Fibroblast of skin of left quadriceps (primary cell): ENCODE measurements around the gene GNG3.
"Not testable (repeated sequence)": the region's sequence is repeated elsewhere in the genome, so short reads cannot be mapped to it uniquely, and the experiment has no call there.

ENCODE experiments used
- DNase-seq, 2 experiments: peaks; one replicate each; pipeline ENCODE4 v3.0.0-alpha.2; 2013; ENCODE audit warnings: low read depth in 2 of 2

Gene GNG3

DNA sequence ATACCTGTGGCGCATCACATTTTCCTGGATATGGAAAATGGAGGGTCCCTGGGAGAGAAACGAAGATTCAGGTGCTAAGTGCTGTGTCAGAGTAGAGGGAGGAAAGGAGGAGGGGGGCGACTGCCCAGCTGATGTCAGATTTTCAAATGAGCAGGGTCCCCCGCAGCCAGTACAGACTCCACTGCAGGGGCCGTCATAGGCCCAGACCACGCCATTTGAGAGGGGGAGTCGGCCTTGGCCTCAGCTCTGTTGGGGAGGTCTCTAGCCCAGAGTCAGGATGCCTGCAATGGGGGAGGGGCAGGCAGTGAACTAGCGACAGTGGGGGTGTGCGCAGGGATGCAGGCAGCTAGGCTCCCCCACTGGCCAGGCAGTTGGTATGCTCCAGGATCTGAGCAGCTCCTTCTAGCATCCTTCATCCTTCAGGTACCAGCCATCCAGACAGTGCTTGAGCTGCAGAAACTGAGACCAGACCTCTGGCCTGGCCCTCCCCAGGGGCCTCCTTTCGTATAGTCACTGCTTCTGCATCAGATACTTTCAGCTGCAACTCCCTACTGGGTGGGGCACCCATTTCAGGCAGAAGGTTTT, at the start of gene GNG3, which contains the start of gene BSCL2:
GNG3 (plus strand) TSS at position 400 of the 585 bp plus-strand sequence. CDS start 620 bp downstream, outside the sequence.
BSCL2 (minus strand) TSS at position 148 of the 585 bp plus-strand sequence. CDS start 229 bp downstream, outside the sequence.
- DNase-seq: no peak

DNA sequence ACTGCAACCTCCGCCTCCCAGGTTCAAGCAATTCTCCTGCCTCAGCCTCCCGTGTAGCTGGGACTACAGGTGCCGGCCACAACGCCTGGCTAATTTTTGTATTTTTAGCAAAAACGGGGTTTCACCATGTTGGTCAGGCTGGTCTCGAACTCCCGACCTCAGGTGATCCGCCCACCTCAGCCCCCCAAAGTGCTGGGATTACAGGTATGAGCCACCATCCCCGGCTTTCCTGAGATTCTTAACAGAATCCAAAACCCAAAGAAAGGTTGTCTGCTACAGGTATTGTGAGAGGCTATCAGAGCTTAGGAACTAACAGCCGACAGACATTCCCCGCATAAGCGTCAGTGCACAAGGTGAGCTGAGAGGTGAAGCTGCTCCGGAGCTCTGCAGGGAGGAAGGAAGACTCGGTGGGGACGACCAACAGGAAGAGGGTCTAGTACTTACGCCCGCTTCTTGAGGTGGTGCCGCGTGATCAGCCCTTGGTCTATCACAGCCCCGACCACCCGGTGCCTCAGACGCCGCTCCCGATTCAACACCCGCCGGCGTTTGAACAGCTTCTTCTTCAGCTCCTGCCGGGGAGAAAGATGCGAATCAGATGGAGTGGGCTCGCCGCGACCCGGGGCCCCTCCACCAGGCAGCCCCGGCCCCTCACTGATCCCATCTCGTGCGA, 42.9 kb upstream of the GNG3 start:
- no peak for DNase-seq

DNA sequence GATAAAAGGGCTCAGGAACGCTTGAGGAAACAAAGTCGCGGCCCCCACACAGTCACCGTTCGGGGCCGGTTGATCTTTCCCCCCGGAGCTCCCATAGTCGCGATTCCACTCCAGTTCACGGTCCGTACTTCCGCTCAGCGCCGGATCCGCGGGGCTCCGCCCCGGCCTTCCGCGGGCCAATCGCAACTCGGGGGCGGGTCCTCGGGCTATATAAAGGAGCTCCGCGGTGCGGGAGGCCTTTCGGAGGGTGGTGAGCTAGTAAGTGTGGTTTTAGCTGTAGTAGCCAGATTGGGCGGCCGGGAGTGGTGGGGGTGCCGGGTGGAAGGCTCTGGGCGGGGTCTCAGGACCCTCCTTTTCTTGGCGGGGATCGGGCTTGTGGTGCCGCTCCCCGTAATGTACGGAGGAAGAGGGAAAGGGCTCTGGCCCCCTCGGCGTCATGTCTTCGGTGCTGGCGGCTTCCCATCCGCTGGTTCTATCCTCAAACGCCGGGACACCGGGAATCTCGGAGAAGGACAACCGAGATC, 42.3 kb upstream of the GNG3 start, which contains the start of the genes C11orf98 and CSKMT:
C11orf98 (minus strand) TSS at position 136 of the 524 bp plus-strand sequence; CDS start at position 95, 41 bp downstream.
CSKMT (plus strand) TSS at position 238 of the 524 bp plus-strand sequence. CDS start 568 bp downstream, outside the sequence.
- peak; percentile 85 to 87 for DNase-seq

DNA sequence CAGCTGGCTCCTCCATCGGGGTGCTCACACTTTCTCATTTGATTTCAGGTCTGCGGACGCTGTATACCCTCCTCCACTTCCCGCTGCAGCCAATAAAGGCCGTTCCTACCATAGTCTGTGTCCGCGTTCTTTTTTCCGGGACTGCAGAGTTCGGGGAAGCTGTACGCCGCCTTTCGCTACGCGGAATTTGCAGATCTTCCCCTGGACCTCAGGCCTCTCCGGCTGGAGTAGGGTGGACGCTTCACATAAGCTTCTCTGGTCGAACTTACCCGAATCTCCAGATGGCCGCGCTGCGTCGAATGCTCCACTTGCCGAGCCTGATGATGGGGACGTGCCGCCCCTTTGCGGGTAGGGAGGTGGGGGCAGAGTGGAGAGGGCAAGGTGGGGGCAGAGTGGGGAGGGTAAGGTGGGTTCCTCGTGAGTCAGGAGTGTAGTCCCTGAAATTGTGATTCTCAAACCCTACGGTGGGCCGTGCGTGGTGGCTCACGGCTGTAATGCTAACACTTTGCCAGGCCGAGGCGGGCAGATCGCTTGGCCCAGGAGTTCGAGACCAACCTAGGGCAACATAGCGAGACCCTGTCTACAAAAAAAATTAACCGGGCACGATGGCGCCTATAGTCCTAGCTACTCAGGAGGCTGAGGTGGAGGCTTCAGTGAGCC, 41.7 kb upstream of the GNG3 start:
- DNase-seq: no peak

DNA sequence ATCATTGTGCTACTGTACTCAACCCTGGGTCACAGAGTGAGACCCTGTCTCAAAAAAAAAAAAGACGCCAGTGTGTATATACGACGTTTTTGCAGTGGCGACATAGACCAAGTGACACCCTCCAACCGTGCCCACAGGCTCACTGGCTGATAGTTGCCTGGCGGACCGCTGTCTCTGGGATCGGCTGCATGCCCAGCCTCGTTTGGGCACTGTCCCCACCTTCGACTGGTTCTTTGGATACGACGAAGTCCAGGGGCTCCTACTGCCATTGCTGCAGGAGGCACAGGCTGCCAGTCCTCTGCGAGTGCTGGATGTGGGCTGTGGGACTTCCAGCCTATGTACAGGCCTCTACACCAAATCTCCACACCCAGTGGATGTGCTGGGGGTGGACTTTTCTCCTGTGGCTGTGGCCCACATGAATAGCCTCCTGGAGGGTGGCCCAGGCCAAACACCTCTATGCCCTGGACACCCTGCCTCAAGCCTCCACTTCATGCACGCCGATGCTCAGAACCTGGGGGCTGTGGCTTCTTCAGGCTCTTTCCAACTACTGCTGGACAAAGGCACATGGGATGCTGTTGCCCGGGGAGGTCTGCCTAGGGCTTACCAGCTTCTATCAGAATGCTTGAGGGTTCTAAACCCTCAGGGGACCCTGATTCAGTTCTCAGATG, 41.1 kb upstream of the GNG3 start:
- no peak for DNase-seq

DNA sequence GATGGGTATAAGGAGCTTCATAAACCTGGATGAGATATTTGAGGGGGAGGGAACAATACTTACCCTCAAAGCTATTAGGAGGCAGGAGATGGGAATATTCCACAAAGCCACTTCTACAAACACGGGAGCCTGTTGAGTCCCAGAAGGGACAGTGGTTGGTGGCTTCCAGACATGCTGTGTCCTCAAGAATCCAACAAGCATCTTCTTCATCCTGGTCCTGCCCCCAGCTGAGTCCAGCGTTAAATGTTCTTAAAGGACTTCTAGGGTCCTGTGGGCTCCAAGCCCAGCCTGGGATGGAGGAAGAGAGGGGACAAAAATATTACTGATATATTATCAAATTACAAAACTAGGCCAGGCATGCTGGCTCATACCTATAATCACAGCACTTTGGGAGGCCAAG, 40.0 kb upstream of the GNG3 start:
- DNase-seq: no peak

DNA sequence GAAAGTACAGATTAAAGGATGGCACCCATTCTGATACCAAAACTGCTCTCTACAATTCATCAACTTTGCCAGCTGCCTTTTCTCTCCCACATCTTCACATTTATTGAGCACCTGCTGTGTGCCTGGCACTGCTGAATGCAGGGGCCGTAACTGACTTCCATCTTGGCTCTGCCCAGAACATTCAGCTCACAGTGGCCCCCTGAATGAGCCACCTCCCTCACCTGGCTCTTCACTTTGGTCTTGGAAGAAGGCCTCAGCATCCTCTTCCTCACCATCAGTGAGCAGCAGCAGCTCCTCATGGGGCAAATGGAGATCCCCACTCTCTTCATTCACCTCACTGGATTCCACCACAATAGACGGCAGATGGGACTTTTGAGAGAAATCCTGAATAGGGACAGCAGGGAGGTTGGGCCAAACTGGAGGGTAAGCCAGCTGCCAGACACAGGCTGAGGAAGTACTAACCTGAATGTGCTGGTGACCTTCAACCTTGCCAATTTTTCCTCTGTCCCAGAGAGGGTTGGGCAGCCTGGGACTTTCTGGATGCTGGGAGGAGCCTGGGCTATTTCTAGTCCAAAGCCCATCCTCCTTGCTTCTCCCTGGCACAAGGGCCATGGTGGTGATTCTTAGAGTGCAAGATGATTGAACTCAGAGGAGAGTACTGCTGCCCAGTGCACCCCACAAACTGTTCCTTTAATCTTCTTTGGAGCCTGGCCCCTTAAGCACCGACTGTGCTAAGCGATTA, 37.9 kb upstream of the GNG3 start:
- DNase-seq: no peak

DNA sequence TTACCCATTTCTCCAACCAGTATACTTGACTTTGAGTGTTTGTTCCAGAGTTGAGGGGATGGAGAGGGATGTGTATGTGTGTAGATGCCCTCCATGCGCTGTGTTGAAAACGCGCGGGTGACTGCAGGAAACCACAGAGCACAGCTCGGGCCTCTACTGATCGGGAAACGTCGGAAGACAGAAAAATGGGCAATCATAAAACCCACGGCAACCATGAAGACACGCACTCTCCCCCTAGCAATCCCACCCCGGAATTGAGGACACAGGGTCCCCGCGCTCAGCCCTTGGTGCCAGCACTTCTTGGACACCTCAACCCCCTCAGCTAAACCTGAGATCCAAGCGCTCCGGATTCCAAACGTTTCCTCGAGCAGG, 36.3 kb upstream of the GNG3 start:
- no peak for DNase-seq

DNA sequence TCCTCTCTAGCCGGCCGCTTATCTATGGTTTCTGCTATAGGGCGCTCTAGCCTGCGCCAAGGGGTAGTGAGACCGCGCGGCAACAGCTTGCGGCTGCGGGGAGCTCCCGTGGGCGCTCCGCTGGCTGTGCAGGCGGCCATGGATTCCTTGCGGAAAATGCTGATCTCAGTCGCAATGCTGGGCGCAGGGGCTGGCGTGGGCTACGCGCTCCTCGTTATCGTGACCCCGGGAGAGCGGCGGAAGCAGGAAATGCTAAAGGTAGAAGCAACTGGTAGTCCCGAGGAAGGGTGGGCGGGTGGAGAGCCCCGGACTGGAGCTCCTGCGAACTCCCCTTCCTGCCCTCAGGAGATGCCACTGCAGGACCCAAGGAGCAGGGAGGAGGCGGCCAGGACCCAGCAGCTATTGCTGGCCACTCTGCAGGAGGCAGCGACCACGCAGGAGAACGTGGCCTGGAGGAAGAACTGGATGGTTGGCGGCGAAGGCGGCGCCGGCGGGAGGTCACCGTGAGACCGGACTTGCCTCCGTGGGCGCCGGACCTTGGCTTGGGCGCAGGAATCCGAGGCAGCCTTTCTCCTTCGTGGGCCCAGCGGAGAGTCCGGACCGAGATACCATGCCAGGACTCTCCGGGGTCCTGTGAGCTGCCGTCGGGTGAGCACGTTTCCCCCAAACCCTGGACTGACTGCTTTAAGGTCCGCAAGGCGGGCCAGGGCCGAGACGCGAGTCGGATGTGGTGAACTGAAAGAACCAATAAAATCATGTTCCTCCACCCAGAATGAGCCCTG, 35.7 kb upstream of the GNG3 start, which contains the start of the genes LBHD1 and UQCC3:
LBHD1 (minus strand) TSS at position 660 of the 782 bp plus-strand sequence. CDS start 2,236 bp downstream, outside the sequence.
UQCC3 (plus strand) TSS at position 66 of the 782 bp plus-strand sequence; CDS start at position 139, 73 bp downstream.
- peak; percentile 69 to 74 for DNase-seq

DNA sequence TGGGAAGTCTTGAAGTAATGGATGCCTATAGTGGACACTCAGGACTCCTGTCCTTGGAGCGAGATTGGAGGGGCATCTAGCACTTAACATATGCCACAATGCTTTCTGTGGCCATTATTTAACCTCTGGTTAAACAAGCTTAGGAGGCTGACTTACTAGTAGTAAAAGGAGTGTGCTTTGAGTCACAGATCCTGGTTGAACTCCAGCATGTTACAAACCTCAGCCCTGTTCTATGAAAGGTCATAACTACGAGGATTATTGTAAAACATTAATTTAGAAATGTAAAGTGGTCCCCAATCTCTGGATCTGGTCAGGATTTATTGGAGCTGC, 34.3 kb upstream of the GNG3 start:
- DNase-seq: no peak

DNA sequence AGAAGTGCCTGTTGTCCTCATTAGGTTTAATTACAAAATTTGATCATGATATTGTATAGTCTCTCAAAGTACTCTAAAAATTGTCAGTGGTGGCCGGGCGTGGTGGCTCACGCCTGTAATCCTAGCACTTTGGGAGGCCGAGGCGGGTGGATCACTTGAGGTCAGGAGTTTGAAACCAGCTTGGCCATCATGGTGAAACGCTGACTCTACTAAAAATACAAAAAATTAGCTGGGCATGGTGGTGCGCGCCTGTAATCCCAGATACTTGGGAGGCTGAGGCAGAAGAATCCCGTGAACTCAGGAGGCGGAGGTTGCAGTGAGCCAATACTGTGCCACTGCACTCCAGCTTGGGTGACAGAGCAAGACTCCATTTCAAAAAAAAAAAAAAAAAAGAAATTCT, 32.1 kb upstream of the GNG3 start:
- not testable (repeated sequence) for DNase-seq

DNA sequence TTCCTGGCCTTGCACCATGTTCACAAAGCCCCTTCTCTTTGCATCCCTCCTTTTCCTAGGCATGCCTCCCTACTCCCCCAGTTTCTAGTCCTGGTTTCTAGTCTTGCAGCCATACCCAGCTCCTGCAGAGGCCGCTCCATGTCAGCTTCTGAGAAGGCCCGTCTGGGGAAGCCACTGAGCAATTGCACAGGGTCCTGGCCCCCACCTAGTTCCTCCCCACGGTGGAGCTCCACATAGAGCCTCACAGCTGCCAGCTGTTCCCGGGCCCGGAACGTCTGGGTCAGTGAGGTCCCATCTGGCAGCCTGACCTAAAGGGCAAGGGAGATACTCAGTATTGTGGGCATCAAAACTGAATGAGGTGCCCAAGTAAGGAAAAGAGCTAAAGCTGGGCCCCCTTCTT, 30.8 kb upstream of the GNG3 start:
- DNase-seq: no peak

DNA sequence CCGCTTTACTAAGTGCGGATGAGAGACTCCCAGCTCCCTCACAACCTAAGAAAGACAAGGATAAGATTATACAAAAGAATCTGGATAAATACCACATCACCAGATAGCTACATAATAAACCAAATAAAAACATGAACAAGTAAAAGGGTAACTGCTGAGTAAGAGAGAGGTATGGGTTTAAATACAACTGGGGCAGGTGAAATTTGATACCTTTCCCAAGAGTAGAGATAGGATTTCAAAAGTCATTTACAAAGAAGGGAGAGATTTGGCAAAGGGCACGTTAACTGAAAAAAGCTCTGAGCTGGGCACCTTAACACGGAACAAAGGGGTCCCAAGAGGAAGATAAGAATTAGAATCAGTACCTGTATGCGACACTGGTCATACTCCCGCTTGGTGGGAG, 30.3 kb upstream of the GNG3 start:
- no peak for DNase-seq

DNA sequence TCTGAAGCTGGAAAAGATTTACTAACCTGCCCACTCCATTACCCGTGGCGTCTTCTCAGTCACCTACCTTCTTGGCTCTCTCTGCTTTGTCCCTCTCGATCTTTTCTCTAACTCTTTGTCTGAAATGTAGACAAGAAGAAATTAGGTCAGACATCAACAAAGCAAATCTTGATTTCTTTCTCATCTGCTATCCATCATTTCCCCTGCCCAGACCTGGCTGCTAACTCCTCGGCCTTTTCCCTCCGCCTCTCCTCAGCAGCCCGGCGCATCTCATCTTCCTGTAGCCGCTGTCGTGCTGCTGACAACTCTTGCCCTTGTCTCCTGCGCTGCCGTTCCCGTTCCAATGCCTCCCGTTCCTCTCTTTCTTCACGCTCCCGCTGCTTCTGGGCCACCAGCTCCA, 29.8 kb upstream of the GNG3 start:
- DNase-seq: no peak

DNA sequence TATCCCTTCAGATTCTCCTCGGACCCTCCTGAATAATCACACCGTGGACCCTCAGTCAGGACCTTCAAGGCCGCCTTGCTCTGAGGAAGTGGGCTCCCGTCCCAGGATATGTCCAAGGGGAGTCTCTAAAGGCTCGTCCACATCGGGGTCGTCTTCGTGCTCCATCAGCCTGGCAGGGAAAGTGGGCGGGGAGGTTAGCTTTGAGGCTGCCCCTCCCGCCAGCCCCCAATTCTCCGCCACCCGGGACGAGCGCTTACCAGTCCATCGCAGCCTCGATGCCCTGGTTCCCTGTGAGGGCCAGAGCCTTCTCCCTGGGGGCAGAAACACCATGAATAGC, 29.1 kb upstream of the GNG3 start:
- DNase-seq: no peak

DNA sequence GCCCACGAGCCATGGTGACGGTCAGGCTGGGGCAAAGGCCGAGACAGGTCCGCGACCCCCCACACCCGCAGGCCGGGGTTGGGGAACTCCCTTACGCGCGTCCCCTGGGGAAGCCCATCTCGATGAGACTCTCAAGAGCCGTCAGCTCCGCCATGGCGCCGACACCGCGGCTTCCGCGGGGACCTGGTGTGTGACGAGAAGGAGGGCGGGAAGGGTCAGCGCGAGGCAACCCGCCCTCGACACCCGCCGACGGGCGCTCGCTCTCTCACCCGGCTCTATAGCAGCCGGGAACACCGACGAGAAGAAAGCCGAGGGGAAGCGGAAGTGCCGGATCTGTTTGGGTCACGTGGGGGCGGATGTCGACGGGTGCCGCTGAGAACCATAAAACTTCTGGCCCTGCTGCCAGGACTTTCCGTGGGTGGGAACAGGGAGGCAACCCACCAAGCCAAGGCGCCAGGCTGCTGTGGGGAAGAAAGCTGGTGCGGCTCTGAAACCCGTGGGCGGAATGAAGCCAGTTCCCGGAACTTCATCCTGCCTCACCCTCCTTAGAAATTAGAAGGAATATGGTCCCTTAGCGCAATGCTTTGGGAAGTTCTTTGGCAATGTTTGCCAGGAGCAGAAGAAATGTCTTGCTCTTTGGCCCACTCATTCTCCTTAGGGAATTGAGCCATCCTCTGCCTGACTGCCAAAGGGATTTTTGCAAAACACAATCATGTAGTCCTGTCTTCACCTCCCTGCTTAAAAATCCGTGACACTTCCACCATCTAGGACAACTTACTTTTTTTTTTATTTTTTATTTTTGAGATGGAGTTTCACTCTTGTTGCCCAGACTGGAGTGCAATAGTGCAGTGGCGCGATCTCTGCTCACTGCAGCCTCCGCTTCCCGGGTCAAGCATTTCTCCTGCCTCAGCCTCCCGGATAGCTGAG, 28.4 kb upstream of the GNG3 start, which contains the start of gene UBXN1:
UBXN1 (minus strand) TSS at position 304 of the 927 bp plus-strand sequence; CDS start at position 154, 150 bp downstream.
- DNase-seq: peak; percentile 71 to 80

DNA sequence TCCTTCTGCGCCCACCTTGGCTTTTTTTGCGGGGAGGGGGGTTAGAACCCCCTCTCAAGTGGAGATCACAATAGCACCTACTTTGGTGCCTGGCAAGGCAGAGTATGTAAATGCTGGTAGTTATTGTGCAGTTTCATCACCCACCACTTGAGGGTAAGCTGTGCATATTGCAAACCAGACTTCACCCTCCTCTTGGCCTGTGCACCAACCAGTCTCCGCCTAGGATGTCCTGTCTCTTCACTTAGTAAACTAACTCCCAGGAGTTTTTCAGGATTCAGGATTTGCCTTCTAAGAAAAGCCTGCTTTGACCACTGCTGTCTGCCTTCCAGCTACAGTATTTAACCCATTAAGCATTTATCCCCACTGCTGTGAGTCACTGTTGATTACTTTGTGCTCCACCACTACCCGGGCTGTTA, 26.6 kb upstream of the GNG3 start:
- DNase-seq: peak; percentile 66 to 67

DNA sequence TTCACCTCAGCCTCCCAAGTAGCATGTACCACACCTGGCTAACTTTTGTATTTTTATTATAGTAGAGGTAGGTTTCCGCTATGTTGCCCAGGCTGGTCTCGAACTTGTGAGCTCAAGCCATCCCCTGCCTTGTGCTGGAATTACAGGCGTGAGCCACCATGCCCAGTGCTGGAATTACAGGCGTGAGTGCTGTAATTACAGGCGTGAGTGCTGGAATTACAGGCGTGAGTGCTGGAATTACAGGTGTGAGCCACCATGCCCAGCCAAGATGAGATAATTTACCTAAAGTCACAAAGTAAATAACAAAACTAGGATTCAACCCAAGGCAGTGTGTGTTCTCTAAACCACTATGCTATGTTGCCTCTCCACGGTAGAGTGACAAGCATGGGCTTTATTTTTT, 25.0 kb upstream of the GNG3 start:
- DNase-seq: no peak
